Colonic mucosa (tissue), 4 donors: ENCODE results near the gene ATP8A1. TPM values are rescaled to one million over a fixed set of nuclear protein-coding genes. Genes with fewer than 3 reads are reported as not detected.

Experiments used
- DNase-seq: peaks from one replicate; pipeline ENCODE4 v3.0.0-alpha.2; 2020
- H3K27ac ChIP-seq: fragments of 200-600 bp; one replicate; pipeline ENCODE4 v1.8.0; 2021
- H3K27me3 ChIP-seq: fragments of 200-600 bp; one replicate; pipeline ENCODE4 v1.8.0; 2021
- H3K36me3 ChIP-seq: fragments of 200-600 bp; one replicate; pipeline ENCODE4 v1.8.0; 2021
- H3K4me1 ChIP-seq: fragments of 200-600 bp; one replicate; pipeline ENCODE4 v1.8.0; 2021; ENCODE audit warnings: mild to moderate bottlenecking
- H3K4me3 ChIP-seq: fragments of 200-600 bp; one replicate; pipeline ENCODE4 v1.8.0; 2021
- H3K9ac ChIP-seq, 2 donors: one replicate each; pipeline ENCODE4 v1.7.0; 2013; ENCODE audit warnings: control low read depth in 2 of 2, low read depth in 2 of 2, low read length in 2 of 2
- H3K9me3 ChIP-seq: fragments of 200-600 bp; one replicate; pipeline ENCODE4 v1.8.0; 2021
- CTCF ChIP-seq: fragments of 200-600 bp; IDR thresholded peaks from one replicate; pipeline ENCODE4 v1.8.0; 2022; ENCODE audit warnings: antibody characterized with exemption, mild to moderate bottlenecking
- intact Hi-C: fragments of 100-400 bp; cut with DNase I; formaldehyde crosslinking; loops from one replicate; pipeline ENCODE4 v1.14.1; 2022
- total RNA-seq, 2 donors: library from RNA; stranded (reverse); fragmentation: NEBNext Ultra II Directional in 1 of 2; extraction: Animal tissue kit (Norgen Biotek cat#: 25700) in 1 of 2; gene quantifications; one replicate each; pipeline ENCODE4 v1.2.1, GENCODE V29; 2021
- donor health status: healthy.
- donor health status: DM: no; HTN: no; CAD: no.
- donor health status: DM: no; HTN: no; CAD: no.

The ATP8A1 gene
- total RNA-seq, 2 donors from 2014 or later: 19.1 to 34.0 TPM

- no peak for TF ChIP-seq CTCF
- peaks cover 11% of the 10 kb centered on the region for H3K4me1 ChIP-seq
- intact Hi-C loops: no loop called here
Measured at GRCh38 chr4:42637867-42638266, 19.0 kb downstream of the ATP8A1 start.

GRCh38 chr4:42637104-42637503, 19.8 kb downstream of the ATP8A1 start:
- TF ChIP-seq CTCF: no peak
- Histone ChIP-seq H3K4me1 (peaks cover 9% of the 10 kb centered on the region), H3K9me3 (no peaks in the 10 kb centered on the region), H3K9ac (no peak overlapping the region), H3K4me3 (no peak overlapping the region), H3K27ac (no peak overlapping the region), H3K27me3 (no peaks in the 10 kb centered on the region), H3K36me3 (no peaks in the 10 kb centered on the region)
- intact Hi-C loops: no loop called here
- no peak for DNase-seq

More at GRCh38 chr4:42637867-42638266, 19.0 kb downstream of the ATP8A1 start:
- H3K9ac ChIP-seq: no peak overlapping the region
- no peak for DNase-seq
- H3K27me3 ChIP-seq: no peaks in the 10 kb centered on the region
- no peak overlapping the region for H3K27ac ChIP-seq
- H3K9me3 ChIP-seq: no peaks in the 10 kb centered on the region
- no peak overlapping the region for H3K4me3 ChIP-seq
- H3K36me3 ChIP-seq: no peaks in the 10 kb centered on the region

- Histone ChIP-seq H3K4me1 (peaks cover 5% of the 10 kb centered on the region), H3K27me3 (no peaks in the 10 kb centered on the region), H3K9me3 (no peaks in the 10 kb centered on the region), H3K9ac (no peak overlapping the region), H3K27ac (no peak overlapping the region), H3K36me3 (no peaks in the 10 kb centered on the region), H3K4me3 (no peak overlapping the region)
- no peak for DNase-seq
- intact Hi-C loops: no loop called here
- TF ChIP-seq CTCF: no peak
Measured at GRCh38 chr4:42636645-42636949, 20.3 kb downstream of the ATP8A1 start.

- Histone ChIP-seq H3K4me1 (peaks cover 6% of the 10 kb centered on the region), H3K9me3 (no peaks in the 10 kb centered on the region), H3K4me3 (no peak overlapping the region), H3K27ac (no peak overlapping the region), H3K9ac (no peak overlapping the region), H3K27me3 (no peaks in the 10 kb centered on the region), H3K36me3 (no peaks in the 10 kb centered on the region)
- no peak for DNase-seq
- intact Hi-C loops: no loop called here
- no peak for TF ChIP-seq CTCF
Measured at GRCh38 chr4:42633605-42634388, 23.1 kb downstream of the ATP8A1 start.

- Histone ChIP-seq H3K9me3 (no peaks in the 10 kb centered on the region), H3K27ac (no peak overlapping the region), H3K4me3 (no peak overlapping the region), H3K4me1 (peaks cover 13% of the 10 kb centered on the region), H3K9ac (no peak overlapping the region), H3K36me3 (no peaks in the 10 kb centered on the region), H3K27me3 (no peaks in the 10 kb centered on the region)
- DNase-seq: no peak
- TF ChIP-seq CTCF: no peak
- intact Hi-C loops: no loop called here
Measured at GRCh38 chr4:42632653-42633382, 24.1 kb downstream of the ATP8A1 start.
